Measurements from ENCODE around the gene TEDC2. TPM values are rescaled to one million over a fixed set of nuclear protein-coding genes. Genes with fewer than 3 reads are reported as not detected.
A peak's percentile ranks its signal among the peaks of the same experiment; 100 is the strongest.

Gene TEDC2
- total RNA-seq, 4 donors from 2014 or later, result 1.8 to 7.0 TPM; not detected in 2

DNA sequence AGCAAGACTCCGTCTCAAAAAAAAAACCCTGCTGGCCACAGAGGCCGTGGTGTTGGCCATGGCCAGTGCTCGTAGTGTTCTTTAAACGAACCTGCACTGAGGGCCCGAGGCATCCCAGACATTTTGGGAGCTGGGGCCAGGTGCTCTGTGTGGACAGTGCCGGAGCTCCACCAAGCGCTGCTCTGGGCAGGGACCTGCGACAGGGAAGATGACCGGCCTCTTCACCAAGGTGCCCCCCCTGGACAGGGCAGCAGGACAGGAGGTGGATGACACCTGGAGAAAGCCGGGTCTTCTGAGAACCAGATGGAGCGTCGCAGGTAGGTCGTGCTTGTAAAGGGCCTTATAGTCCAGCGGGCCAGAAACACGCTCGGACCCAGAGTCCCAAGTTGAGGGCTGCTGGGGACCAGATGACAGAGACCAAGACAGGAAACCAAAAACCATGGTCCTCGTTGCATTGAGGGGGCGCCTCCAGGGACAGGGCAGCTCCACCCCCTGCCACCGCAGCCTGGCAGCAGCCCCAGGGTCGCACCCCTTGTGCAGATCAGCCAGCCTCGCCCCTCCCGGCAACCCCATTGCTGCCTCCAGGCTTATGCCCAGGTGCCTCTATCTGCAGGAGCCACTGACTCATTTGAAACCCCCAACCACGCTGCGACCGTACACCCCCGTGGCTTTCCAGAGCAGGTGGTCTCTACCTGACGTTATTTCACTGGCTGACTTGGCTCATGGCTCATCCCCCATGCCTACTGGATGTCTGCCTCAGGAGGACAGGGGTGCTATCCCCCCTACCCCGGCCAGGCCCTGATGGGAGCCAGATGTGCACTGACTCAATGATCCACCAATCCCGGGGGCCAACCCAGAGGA lies 7.0 kb downstream of the TEDC2 start:
- intact Hi-C loops (cut with DNase I; ENCODE audit: low total_unique reads), result no loop called here
- H3K36me3 ChIP-seq, result no peaks in the 10 kb centered on the region
- H3K9me3 ChIP-seq, result no peaks in the 10 kb centered on the region
- no peak for DNase-seq
- peaks cover 0 to 11% of the 10 kb centered on the region in 2 donors for H3K4me1 ChIP-seq
- H3K27ac ChIP-seq, result peak overlapping the region in 1 of 2 donors; percentile 44
- peaks cover 4 to 24% of the 10 kb centered on the region in 2 donors for H3K27me3 ChIP-seq
- no peak for TF ChIP-seq POLR2A (IDR thresholded peaks at IDR 0.05)
- TF ChIP-seq, protein P1, sequence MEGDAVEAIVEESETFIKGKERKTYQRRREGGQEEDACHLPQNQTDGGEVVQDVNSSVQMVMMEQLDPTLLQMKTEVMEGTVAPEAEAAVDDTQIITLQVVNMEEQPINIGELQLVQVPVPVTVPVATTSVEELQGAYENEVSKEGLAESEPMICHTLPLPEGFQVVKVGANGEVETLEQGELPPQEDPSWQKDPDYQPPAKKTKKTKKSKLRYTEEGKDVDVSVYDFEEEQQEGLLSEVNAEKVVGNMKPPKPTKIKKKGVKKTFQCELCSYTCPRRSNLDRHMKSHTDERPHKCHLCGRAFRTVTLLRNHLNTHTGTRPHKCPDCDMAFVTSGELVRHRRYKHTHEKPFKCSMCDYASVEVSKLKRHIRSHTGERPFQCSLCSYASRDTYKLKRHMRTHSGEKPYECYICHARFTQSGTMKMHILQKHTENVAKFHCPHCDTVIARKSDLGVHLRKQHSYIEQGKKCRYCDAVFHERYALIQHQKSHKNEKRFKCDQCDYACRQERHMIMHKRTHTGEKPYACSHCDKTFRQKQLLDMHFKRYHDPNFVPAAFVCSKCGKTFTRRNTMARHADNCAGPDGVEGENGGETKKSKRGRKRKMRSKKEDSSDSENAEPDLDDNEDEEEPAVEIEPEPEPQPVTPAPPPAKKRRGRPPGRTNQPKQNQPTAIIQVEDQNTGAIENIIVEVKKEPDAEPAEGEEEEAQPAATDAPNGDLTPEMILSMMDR (IDR thresholded peaks at IDR 0.05), result no peak
- peak overlapping the region in 1 of 2 donors; percentile 42 for H3K4me3 ChIP-seq

DNA sequence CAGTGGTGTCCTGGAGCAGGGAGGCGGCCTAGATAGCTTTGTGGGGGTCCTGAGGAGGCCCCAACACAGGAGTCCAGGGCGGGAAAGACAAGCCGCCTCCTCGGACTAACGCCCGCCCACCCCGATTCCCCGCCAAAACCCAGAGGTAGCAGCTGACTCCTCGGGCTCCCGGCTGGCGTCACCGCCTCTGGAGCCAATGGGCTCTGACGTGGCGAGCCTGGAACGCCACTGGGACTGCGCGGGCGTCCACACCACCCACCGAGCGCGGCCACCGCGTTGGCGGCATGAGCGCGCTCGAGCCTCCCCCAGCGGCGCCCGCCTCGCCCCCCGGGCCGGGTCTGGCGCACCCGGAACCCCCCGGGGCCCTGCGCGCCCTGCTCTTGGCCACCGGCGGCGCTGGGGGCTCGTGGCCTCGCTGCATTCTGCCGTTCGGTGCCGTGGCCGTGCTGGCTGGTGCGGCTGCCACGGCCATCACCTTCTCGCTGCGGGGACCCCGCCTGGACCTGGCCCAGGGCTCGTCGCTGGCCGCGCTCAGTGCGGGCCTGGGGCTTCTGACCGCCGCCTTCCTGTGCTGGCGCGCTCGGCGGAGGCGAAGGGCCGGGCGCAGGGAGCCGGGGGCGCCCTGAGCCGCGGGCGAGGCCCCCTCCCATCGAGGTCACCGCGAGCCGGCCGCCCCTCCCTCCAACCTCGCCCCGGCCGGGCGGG lies 7.8 kb downstream of the TEDC2 start:
- Histone ChIP-seq H3K27me3 (peaks cover 4 to 31% of the 10 kb centered on the region in 2 donors), H3K27ac (peak overlapping the region; percentile 38 to 44), H3K36me3 (no peaks in the 10 kb centered on the region), H3K4me3 (peak overlapping the region; percentile 16 to 42), H3K9me3 (no peaks in the 10 kb centered on the region), H3K4me1 (peaks cover 0 to 12% of the 10 kb centered on the region in 2 donors)
- DNase-seq, result peak; percentile 78 to 80
- TF ChIP-seq POLR2A (IDR thresholded peaks at IDR 0.05), result peak in 1 of 2 donors; percentile 74
- TF ChIP-seq, protein P1 (IDR thresholded peaks at IDR 0.05), result peak in 1 of 4 experiments; percentile 15
- intact Hi-C loops (cut with DNase I; ENCODE audit: low total_unique reads), result no loop called here

DNA sequence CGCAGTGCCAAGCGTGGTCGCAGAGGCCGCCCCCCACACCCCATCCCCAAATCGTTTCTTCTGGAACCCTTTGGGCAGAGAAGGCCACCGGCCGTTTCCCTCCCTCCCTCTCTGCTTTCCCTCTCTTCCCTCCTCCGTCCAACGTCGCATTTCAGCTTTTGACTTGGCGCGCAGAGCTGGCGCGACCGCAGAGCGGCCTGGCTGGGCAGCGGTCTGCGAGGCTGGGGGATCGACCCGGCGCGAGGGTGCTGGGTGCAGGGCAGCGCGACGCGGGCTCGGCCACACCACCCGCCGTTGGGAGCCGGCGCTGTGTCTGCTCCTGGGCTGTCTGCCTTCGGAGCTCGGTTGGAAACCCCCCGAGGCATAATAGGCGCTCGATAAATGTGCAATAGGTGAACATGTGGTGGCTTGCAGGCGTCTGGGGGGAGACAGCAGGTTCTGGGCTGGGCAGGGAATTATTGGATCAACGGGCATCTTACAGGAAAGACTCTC lies 8.4 kb downstream of the TEDC2 start:
- DNase-seq, result no peak
- H3K4me3 ChIP-seq, result peak overlapping the region; percentile 16 to 42
- H3K36me3 ChIP-seq, result no peaks in the 10 kb centered on the region
- peak overlapping the region; percentile 38 to 44 for H3K27ac ChIP-seq
- no peaks in the 10 kb centered on the region for H3K9me3 ChIP-seq
- TF ChIP-seq POLR2A (IDR thresholded peaks at IDR 0.05), result no peak
- TF ChIP-seq, protein P1 (IDR thresholded peaks at IDR 0.05), result no peak
- peaks cover 4 to 37% of the 10 kb centered on the region in 2 donors for H3K27me3 ChIP-seq
- peaks cover 0 to 14% of the 10 kb centered on the region in 2 donors for H3K4me1 ChIP-seq
- intact Hi-C loops (cut with DNase I; ENCODE audit: low total_unique reads), result no loop called here

DNA sequence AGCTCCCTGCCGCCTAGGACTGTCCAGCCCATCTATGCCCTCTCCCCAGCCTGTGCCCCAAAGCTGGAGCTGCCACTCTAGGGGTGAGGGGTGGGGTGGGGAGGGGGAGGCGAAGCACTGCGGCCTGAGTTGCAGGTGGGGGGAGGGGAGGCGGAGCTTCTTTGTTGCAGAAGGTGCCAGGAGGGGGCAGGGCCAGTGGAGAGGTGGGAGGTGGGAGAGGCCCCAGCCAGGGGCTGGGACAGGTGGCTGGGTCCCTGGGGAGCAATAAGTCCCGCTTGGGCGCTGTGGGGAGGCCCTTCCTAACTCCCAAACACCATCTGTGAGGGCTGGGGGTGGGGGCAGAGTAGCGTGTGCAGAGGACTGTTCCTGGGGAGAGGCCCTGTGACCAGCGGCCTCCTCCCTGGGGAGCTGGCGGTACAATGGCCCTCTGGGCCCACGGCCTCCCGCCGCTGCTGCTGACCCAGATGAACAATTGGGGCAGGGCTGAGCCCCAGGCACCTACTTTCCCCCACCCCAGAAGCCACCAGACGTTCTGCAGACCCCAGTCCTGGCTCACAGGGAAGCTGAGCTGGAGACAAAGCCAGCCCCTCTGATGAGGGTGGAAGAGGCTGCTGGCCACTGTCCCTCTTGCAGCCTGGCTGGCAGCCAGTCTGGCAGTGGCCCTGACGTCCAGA lies 9.0 kb downstream of the TEDC2 start:
- no peaks in the 10 kb centered on the region for H3K9me3 ChIP-seq
- DNase-seq, result no peak
- TF ChIP-seq, protein P1 (IDR thresholded peaks at IDR 0.05), result no peak
- TF ChIP-seq POLR2A (IDR thresholded peaks at IDR 0.05), result no peak
- peak overlapping the region in 1 of 2 donors; percentile 42 for H3K4me3 ChIP-seq
- peak overlapping the region in 1 of 2 donors; percentile 44 for H3K27ac ChIP-seq
- H3K4me1 ChIP-seq, result peaks cover 0 to 20% of the 10 kb centered on the region in 2 donors
- peaks cover 4 to 39% of the 10 kb centered on the region in 2 donors for H3K27me3 ChIP-seq
- no peaks in the 10 kb centered on the region for H3K36me3 ChIP-seq
- intact Hi-C loops (cut with DNase I; ENCODE audit: low total_unique reads), result no loop called here

Measured in uterus (tissue), 4 donors.